K562 (cell line): ENCODE results near the gene GAB2. TPM values are rescaled to one million over a fixed set of nuclear protein-coding genes. Genes with fewer than 3 reads are reported as not detected.

Source experiments
- ARID2 ChIP-seq: fragments of 450-650 bp; IDR thresholded peaks from 2 replicates; pipeline ENCODE4 v1.6.1; 2017; ENCODE audit warnings: antibody characterized with exemption, mild to moderate bottlenecking
- HDAC6 ChIP-seq: IDR thresholded peaks from 2 replicates; pipeline ENCODE4 v1.6.1; 2012; ENCODE audit warnings: low read depth, mild to moderate bottlenecking, control low read depth, inconsistent platforms, low read length, moderate library complexity
- KAT8 ChIP-seq: fragments of 450-650 bp; IDR thresholded peaks from 2 replicates; pipeline ENCODE4 v1.6.1; 2016; ENCODE audit warnings: low read depth, mild to moderate bottlenecking
- KLF6 ChIP-seq: fragments of 250-450 bp; sonication (Bioruptor Pico); IDR thresholded peaks from 2 replicates; pipeline ENCODE4 v1.4.0; 2020; ENCODE audit warnings: mild to moderate bottlenecking, moderate library complexity, borderline replicate concordance
- PCBP2 ChIP-seq: fragments of 200-400 bp; formaldehyde crosslinking; IDR thresholded peaks from 2 replicates; pipeline ENCODE4 v1.6.1; 2018; ENCODE audit warnings: low read length, low read depth, mild to moderate bottlenecking, moderate library complexity; ENCODE audit not compliant: poor library complexity, severe bottlenecking
- POLR2AphosphoS2 ChIP-seq: IDR thresholded peaks from 2 replicates; pipeline ENCODE4 v1.6.1; 2012; ENCODE audit warnings: low read length, improper control_type of control experiment
- POLR2AphosphoS5 ChIP-seq: IDR thresholded peaks from 2 replicates; pipeline ENCODE4 v1.6.1; 2011; ENCODE audit warnings: mild to moderate bottlenecking, low read depth, low read length, moderate library complexity; ENCODE audit not compliant: control insufficient read depth, insufficient read depth
- PYGO2 ChIP-seq: fragments of 450-650 bp; IDR thresholded peaks from 2 replicates; pipeline ENCODE4 v1.6.1; 2016; ENCODE audit warnings: mild to moderate bottlenecking, missing genetic modification characterization, moderate library complexity, missing compliant biosample characterization
- SMAD2 ChIP-seq: fragments of 150-350 bp; IDR thresholded peaks from 2 replicates; pipeline ENCODE4 v1.6.1; 2014; ENCODE audit warnings: low read depth, mild to moderate bottlenecking, low read length
- SMAD4 ChIP-seq: fragments of 250-450 bp; sonication (Bioruptor Pico); conservative IDR thresholded peaks from 2 replicates; pipeline ENCODE4 v1.8.0; 2021; ENCODE audit warnings: inconsistent platforms, mild to moderate bottlenecking, moderate library complexity
- TEAD4 ChIP-seq, 2 experiments: sonication (generic) in 1 of 2; formaldehyde crosslinking in 1 of 2; IDR thresholded peaks; 2 replicates each; pipeline versions ENCODE4 v1.6.1 to v1.8.0; 2012 to 2022; ENCODE audit warnings: borderline replicate concordance in 1 of 2, inconsistent platforms in 1 of 2, low read length in 1 of 2, mild to moderate bottlenecking in 1 of 2, missing genetic modification reagents in 1 of 2
- ZBTB8A ChIP-seq: fragments of 450-650 bp; IDR thresholded peaks from 2 replicates; pipeline ENCODE4 v1.6.1; 2018; ENCODE audit warnings: mild to moderate bottlenecking, moderate library complexity; ENCODE audit not compliant: partially characterized antibody
- ZNF23 ChIP-seq: fragments of 250-450 bp; sonication (Bioruptor Pico); IDR thresholded peaks from 2 replicates; pipeline ENCODE4 v1.4.0; 2020; ENCODE audit warnings: mild to moderate bottlenecking
- polyA plus RNA-seq, 8 experiments: library from polyadenylated mRNA; depleted of rRNA in 4 of 8; stranded (reverse) in 5 of 8; unstranded in 3 of 8; fragments of >200 nt; fragmentation: Nextera tagmentation in 2 of 8; fragmentation: Illumina TruSeq in 1 of 8; extraction: Ambion mirVana in 2 of 8; extraction: Trizol in 1 of 8; gene quantifications; 2 replicates each; pipeline versions ENCODE4 v1.2.1 to v1.2.3, GENCODE V29; 2011 to 2014; ENCODE audit warnings: inconsistent platforms in 1 of 8, missing spikeins in 1 of 8
- total RNA-seq, 7 experiments: library from RNA; depleted of rRNA in 6 of 7; stranded (reverse); fragments of >200 nt in 6 of 7; fragmentation: Illumina TruSeq in 2 of 7; extraction: Trizol in 2 of 7; gene quantifications; 2 replicates each; pipeline versions ENCODE4 v1.2.1 to v1.2.3, GENCODE V29; 2011 to 2021; ENCODE audit warnings: low replicate concordance in 1 of 7
- TF ChIP-seq, protein P1 (sequence below): fragments of 250-450 bp; sonication (Bioruptor Pico); IDR thresholded peaks from 2 replicates; pipeline ENCODE4 v1.4.0; 2020
- TF ChIP-seq, protein P2 (sequence below): sonication (generic); formaldehyde crosslinking; IDR thresholded peaks from 2 replicates; pipeline ENCODE4 v1.8.0; 2023; ENCODE audit warnings: missing genetic modification reagents, mild to moderate bottlenecking, borderline replicate concordance

The GAB2 gene
- total and polyA plus RNA-seq, 9 of the 15 experiments (the other 6 are each of a cell fraction or from before 2014, with no cell fraction given) = 2.3 to 35.2 (median 16.1) TPM

DNA sequence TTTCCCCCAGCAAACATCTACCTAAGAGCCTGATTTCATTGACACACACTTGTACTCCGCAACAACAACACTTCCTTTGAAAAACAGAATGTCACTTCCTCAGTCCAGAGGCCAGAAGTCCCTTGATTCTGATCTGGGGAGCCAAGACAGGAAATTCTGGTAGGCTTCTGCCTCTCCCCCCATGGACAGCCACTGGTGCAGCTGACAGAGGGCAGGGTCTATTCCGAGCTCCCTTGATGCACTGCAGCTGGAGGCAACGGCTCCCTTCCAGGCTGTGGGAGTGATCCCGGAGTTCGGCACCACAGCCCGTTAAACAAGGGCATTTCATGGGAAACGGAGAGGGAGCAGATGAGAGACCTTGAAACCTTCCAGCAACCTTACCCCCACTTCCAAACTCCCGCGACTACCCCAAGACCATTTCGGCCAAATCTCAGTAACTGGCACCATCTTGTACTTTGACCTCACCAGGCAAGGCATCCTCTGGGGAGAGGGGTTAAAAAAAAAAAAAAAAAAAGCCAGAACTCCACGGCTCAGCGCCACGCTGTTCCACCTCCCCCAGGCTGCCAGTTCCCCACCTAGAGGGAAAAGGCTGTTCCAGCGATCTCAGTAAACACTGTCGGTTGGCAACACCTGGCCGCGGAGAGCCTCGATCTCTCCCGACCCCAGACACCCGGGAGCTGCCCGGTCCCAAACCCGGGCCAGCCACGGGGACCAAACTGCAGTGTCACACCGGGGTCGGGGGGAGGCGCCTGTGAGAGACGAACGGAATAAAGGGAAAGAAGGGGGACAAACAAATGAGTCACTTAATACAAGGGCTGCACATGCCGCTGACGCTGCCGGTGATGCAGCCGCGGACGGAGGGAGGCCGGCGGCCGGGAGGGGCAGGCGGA, 1.1 kb downstream of the GAB2 start (continued):
- TF ChIP-seq, protein P1, sequence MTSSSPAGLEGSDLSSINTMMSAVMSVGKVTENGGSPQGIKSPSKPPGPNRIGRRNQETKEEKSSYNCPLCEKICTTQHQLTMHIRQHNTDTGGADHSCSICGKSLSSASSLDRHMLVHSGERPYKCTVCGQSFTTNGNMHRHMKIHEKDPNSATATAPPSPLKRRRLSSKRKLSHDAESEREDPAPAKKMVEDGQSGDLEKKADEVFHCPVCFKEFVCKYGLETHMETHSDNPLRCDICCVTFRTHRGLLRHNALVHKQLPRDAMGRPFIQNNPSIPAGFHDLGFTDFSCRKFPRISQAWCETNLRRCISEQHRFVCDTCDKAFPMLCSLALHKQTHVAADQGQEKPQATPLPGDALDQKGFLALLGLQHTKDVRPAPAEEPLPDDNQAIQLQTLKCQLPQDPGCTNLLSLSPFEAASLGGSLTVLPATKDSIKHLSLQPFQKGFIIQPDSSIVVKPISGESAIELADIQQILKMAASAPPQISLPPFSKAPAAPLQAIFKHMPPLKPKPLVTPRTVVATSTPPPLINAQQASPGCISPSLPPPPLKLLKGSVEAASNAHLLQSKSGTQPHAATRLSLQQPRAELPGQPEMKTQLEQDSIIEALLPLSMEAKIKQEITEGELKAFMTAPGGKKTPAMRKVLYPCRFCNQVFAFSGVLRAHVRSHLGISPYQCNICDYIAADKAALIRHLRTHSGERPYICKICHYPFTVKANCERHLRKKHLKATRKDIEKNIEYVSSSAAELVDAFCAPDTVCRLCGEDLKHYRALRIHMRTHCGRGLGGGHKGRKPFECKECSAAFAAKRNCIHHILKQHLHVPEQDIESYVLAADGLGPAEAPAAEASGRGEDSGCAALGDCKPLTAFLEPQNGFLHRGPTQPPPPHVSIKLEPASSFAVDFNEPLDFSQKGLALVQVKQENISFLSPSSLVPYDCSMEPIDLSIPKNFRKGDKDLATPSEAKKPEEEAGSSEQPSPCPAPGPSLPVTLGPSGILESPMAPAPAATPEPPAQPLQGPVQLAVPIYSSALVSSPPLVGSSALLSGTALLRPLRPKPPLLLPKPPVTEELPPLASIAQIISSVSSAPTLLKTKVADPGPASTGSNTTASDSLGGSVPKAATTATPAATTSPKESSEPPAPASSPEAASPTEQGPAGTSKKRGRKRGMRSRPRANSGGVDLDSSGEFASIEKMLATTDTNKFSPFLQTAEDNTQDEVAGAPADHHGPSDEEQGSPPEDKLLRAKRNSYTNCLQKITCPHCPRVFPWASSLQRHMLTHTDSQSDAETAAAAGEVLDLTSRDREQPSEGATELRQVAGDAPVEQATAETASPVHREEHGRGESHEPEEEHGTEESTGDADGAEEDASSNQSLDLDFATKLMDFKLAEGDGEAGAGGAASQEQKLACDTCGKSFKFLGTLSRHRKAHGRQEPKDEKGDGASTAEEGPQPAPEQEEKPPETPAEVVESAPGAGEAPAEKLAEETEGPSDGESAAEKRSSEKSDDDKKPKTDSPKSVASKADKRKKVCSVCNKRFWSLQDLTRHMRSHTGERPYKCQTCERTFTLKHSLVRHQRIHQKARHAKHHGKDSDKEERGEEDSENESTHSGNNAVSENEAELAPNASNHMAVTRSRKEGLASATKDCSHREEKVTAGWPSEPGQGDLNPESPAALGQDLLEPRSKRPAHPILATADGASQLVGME (CRISPR knock-in tag) = no peak
- TF ChIP-seq ZNF23 (CRISPR knock-in tag) = no peak
- TF ChIP-seq KLF6 (CRISPR knock-in tag) = 0 out of 2 replicates have a peak, but pooled peaks have one; percentile 21
- peak; percentile 50 for TF ChIP-seq POLR2AphosphoS5
- TF ChIP-seq SMAD4 (CRISPR knock-in tag) = peak; percentile 72
- TF ChIP-seq, protein P2, sequence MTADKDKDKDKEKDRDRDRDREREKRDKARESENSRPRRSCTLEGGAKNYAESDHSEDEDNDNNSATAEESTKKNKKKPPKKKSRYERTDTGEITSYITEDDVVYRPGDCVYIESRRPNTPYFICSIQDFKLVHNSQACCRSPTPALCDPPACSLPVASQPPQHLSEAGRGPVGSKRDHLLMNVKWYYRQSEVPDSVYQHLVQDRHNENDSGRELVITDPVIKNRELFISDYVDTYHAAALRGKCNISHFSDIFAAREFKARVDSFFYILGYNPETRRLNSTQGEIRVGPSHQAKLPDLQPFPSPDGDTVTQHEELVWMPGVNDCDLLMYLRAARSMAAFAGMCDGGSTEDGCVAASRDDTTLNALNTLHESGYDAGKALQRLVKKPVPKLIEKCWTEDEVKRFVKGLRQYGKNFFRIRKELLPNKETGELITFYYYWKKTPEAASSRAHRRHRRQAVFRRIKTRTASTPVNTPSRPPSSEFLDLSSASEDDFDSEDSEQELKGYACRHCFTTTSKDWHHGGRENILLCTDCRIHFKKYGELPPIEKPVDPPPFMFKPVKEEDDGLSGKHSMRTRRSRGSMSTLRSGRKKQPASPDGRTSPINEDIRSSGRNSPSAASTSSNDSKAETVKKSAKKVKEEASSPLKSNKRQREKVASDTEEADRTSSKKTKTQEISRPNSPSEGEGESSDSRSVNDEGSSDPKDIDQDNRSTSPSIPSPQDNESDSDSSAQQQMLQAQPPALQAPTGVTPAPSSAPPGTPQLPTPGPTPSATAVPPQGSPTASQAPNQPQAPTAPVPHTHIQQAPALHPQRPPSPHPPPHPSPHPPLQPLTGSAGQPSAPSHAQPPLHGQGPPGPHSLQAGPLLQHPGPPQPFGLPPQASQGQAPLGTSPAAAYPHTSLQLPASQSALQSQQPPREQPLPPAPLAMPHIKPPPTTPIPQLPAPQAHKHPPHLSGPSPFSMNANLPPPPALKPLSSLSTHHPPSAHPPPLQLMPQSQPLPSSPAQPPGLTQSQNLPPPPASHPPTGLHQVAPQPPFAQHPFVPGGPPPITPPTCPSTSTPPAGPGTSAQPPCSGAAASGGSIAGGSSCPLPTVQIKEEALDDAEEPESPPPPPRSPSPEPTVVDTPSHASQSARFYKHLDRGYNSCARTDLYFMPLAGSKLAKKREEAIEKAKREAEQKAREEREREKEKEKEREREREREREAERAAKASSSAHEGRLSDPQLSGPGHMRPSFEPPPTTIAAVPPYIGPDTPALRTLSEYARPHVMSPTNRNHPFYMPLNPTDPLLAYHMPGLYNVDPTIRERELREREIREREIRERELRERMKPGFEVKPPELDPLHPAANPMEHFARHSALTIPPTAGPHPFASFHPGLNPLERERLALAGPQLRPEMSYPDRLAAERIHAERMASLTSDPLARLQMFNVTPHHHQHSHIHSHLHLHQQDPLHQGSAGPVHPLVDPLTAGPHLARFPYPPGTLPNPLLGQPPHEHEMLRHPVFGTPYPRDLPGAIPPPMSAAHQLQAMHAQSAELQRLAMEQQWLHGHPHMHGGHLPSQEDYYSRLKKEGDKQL (CRISPR knock-in tag) = no peak
- no peak for TF ChIP-seq HDAC6
- 0 out of 2 replicates have a peak, but pooled peaks have one; percentile 18 for TF ChIP-seq TEAD4 (IDR thresholded peaks at IDR 0.05; ENCODE audit: low read length)
- TF ChIP-seq TEAD4 (CRISPR knock-in tag; IDR thresholded peaks at IDR 0.05; ENCODE audit: borderline replicate concordance) = no peak
- TF ChIP-seq ARID2 = no peak
- no peak for TF ChIP-seq KAT8
- peak; percentile 49; the same call in 1 of the 2 replicates for TF ChIP-seq POLR2AphosphoS2
- no peak for TF ChIP-seq SMAD2
- TF ChIP-seq ZBTB8A = no peak
- TF ChIP-seq PYGO2 = no peak
- no peak for TF ChIP-seq PCBP2
